Activated CD4-positive, alpha-beta T cell treated with anti-CD3 and anti-CD28 coated beads, Interleukin-2, amount 10 ng/mL, durations not matched to agents 24 days and 14 days (primary cell): ENCODE measurements around the gene FANK1. TPM values are rescaled to one million over a fixed set of nuclear protein-coding genes. Genes with fewer than 3 reads are reported as not detected.
A peak's percentile ranks its signal among the peaks of the same experiment; 100 is the strongest.
"Not testable (repeated sequence)": the region's sequence is repeated elsewhere in the genome, so short reads cannot be mapped to it uniquely, and the experiment has no call there.

ENCODE experiments used
- DNase-seq: peaks from one replicate; pipeline ENCODE4 v3.0.0; 2022
- H3K27ac Mint-ChIP-seq: one replicate; pipeline ENCODE4 v1.8.0; 2022; ENCODE audit warnings: mild to moderate bottlenecking, mixed read lengths
- H3K27me3 Mint-ChIP-seq: one replicate; pipeline ENCODE4 v1.8.0; 2022; ENCODE audit warnings: mixed read lengths
- H3K36me3 Mint-ChIP-seq: one replicate; pipeline ENCODE4 v1.8.0; 2022; ENCODE audit warnings: low read depth, mild to moderate bottlenecking, mixed read lengths
- H3K4me1 Mint-ChIP-seq: one replicate; pipeline ENCODE4 v1.8.0; 2021; ENCODE audit warnings: mixed read lengths
- H3K4me3 Mint-ChIP-seq: one replicate; pipeline ENCODE4 v1.8.0; 2022; ENCODE audit warnings: mild to moderate bottlenecking, moderate library complexity, mixed read lengths
- H3K9me3 Mint-ChIP-seq: one replicate; pipeline ENCODE4 v1.8.0; 2021; ENCODE audit warnings: mixed read lengths
- intact Hi-C: fragments of 100-400 bp; cut with micrococcal nuclease; formaldehyde crosslinking; loops from one replicate; pipeline ENCODE4 v1.15.1; 2023
- total RNA-seq: library from RNA; stranded (reverse); gene quantifications from 2 replicates; pipeline ENCODE4 v1.2.3, GENCODE V29; 2022

FANK1 gene
- total RNA-seq, 1 donor from 2014 or later = not detected

DNA sequence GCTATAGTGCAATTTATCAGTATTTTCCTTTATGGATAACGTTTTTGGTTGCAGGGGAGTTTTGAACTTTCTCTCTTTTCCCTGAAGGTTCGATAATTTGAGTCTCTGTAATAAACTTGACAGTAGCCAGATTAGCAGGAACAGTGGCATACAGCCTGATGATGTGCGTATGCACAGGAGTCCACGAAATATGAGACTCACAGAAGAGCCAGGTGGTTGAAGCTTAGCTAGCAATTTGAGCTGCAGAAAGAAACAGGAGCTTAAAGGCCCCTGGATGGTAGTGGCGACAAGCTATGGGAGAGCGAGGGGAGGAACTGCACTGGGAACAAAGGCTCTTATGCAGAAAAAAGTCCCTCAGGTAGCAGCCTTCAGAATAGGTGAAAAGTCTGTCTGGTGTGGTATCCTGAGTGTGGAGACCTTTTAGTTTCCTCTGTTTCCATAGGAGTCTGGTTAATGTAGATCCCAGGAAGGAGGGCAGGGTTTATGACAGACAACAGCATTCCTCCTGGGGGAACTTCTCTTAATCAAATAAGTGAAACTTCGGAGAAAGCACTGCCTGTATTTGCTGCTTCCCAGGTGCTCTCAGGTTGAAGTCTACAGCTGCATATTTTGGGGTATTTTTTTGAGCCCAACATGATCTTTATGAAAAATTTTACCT, 32.7 kb downstream of the FANK1 start:
- no peaks in the 10 kb centered on the region for H3K4me1 Mint-ChIP-seq
- DNase-seq = peak; percentile 27
- H3K9me3 Mint-ChIP-seq = no peaks in the 10 kb centered on the region
- H3K27me3 Mint-ChIP-seq = peaks cover 2% of the 10 kb centered on the region
- intact Hi-C loops = no loop called here
- H3K4me3 Mint-ChIP-seq = no peak overlapping the region
- H3K36me3 Mint-ChIP-seq = no peaks in the 10 kb centered on the region
- H3K27ac Mint-ChIP-seq = no peak overlapping the region

DNA sequence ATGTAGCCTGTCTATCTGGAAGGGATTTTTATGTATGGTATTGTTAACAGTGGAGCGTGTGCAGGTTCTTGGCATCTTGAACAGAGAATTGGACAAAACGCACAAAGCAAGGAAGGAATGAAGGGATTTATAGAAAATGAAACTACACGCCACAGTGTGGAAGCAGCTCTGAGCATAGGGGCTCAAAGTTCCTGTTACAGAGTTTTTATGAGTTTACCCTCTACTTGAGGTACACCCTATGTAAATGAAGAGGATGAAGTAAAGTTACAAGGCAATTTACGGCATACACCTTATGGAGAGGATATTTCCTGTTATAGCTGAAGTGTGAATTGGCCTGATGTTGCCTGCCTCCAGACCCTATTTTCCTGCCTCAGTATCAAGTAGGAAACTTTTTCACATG, 33.3 kb downstream of the FANK1 start:
- Mint-ChIP-seq H3K4me3 (no peak overlapping the region), H3K27me3 (peaks cover 5% of the 10 kb centered on the region), H3K9me3 (no peaks in the 10 kb centered on the region), H3K27ac (no peak overlapping the region), H3K4me1 (no peaks in the 10 kb centered on the region), H3K36me3 (no peaks in the 10 kb centered on the region)
- peak; percentile 19 for DNase-seq
- intact Hi-C loops = no loop called here

DNA sequence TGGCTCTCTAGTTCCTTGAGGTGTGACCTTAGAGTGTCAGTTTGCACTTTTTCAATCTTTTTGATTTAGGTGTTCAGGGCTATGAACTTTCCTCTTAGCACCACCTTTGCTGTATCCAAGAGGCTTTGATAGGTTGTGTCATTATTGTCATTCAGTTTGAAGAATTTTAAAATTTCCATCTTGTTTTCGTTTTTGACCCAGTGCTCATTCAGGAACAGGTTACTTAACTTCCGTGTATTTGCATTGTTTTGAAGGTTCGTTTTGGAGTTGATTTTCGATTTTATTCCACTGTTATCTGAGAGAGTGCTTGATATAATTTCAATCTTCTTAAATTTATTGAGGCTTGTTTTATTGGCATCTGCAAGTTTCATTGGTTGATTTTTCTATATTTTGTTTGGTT, 37.3 kb downstream of the FANK1 start:
- H3K4me1 Mint-ChIP-seq = no peaks in the 10 kb centered on the region
- H3K9me3 Mint-ChIP-seq = no peaks in the 10 kb centered on the region
- no peak overlapping the region for H3K4me3 Mint-ChIP-seq
- no peak overlapping the region for H3K27ac Mint-ChIP-seq
- peaks cover 10% of the 10 kb centered on the region for H3K27me3 Mint-ChIP-seq
- H3K36me3 Mint-ChIP-seq = no peaks in the 10 kb centered on the region
- peak; percentile 3 for DNase-seq
- intact Hi-C loops = no loop called here

DNA sequence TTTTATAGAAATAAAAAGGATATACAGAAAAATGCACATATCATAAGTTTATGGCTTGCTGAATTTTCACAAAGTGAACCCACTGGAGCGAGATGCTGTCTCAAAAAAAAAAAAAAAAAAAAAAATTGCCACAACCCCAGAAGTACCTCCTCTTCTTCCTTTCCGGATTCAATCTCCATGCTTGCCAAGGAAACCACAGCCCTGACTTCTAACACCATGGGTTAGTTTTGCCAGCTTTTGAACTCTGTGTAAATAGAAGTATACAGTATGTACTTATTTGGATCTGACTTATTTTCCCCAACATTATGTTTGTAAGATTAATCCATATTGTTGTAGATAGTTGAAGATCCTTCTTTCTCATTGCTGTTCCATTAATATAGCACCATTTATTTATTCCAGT, 40.0 kb downstream of the FANK1 start:
- H3K4me1 Mint-ChIP-seq = no peaks in the 10 kb centered on the region
- no peak overlapping the region for H3K4me3 Mint-ChIP-seq
- intact Hi-C loops = no loop called here
- DNase-seq = peak; percentile 18
- H3K27ac Mint-ChIP-seq = no peak overlapping the region
- peaks cover 10% of the 10 kb centered on the region for H3K27me3 Mint-ChIP-seq
- no peaks in the 10 kb centered on the region for H3K36me3 Mint-ChIP-seq
- no peaks in the 10 kb centered on the region for H3K9me3 Mint-ChIP-seq

DNA sequence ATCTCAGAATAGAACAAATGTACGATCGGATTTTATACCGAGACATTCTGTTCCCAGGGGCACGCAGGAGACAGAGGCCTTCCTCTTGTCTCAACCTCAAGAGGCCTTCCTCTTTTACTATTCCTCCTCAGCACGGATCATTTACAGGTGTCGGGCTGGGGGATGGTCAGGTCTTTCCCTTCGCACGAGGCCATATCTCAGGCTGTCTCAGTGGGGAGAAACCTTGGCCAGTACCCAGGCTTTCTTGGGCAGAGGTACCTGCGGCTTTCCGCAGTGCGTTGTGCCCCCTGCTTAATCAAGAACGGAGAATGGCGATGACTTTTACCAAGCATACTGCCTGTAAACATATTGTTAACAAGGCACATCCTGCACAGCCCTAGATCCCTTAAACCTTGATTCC, 44.2 kb downstream of the FANK1 start:
- intact Hi-C loops = no loop called here

DNA sequence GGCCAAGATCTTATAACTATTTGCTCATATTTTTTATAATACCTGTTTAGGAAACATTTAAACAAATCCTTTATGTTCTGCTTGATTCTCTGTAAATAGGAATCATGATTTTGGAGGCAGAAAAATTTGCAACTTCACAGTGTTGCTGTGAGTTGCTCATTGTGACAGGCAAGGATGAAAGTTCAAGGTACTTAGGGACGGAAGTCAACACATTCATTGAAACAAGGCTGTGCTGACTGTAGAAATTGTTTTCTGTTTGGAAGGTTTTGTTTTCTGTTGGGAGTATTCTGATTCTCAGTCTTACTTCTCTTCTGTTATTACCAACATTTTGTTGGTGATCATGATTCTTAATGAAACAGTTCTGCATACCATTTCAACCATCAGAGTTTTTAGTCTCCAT, 54.9 kb downstream of the FANK1 start:
- peak; percentile 5 for DNase-seq
- intact Hi-C loops = no loop called here
- H3K4me3 Mint-ChIP-seq = no peak overlapping the region
- H3K4me1 Mint-ChIP-seq = no peaks in the 10 kb centered on the region
- no peaks in the 10 kb centered on the region for H3K36me3 Mint-ChIP-seq
- peaks cover 3% of the 10 kb centered on the region for H3K9me3 Mint-ChIP-seq
- no peaks in the 10 kb centered on the region for H3K27me3 Mint-ChIP-seq
- no peak overlapping the region for H3K27ac Mint-ChIP-seq

More for the DNA sequence above, 44.2 kb downstream of the FANK1 start:
- Mint-ChIP-seq H3K4me1 (no peaks in the 10 kb centered on the region), H3K4me3 (no peak overlapping the region), H3K27ac (no peak overlapping the region), H3K36me3 (no peaks in the 10 kb centered on the region), H3K27me3 (no peaks in the 10 kb centered on the region), H3K9me3 (peaks cover 6% of the 10 kb centered on the region)
- DNase-seq = no peak

DNA sequence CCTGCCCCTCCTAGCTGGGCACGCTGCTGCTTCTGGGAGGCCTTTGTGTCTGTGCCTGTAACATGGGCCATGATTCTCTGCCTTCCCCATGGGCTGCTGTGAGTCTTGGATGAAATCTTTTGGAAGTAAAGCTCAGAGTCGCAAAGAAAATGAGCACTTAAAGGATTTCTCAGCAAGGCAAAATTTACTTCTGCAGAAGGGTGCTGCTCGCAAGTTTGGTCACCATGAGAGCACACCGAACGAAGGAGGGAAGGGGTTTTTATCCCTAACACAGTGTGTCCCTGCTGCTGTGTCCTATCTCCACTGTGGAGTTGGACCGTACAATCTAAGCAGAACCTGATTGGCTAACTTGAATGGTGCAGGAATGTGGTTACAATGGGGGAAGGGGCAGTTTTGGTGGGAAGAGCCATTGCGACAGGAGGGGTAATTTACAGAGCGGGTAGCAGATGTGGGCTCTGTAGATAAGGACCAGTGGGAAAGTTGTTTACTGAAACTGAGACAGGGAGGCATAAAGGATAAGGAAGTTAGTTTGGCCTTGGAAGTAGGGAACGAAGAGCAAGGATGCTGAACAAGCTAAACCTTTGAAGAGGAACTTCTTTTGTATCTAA, 57.5 kb downstream of the FANK1 start:
- Mint-ChIP-seq H3K4me3 (no peak overlapping the region), H3K9me3 (peaks cover 3% of the 10 kb centered on the region), H3K36me3 (no peaks in the 10 kb centered on the region), H3K4me1 (no peaks in the 10 kb centered on the region), H3K27me3 (no peaks in the 10 kb centered on the region), H3K27ac (no peak overlapping the region)
- intact Hi-C loops = no loop called here
- peak; percentile 26 for DNase-seq

DNA sequence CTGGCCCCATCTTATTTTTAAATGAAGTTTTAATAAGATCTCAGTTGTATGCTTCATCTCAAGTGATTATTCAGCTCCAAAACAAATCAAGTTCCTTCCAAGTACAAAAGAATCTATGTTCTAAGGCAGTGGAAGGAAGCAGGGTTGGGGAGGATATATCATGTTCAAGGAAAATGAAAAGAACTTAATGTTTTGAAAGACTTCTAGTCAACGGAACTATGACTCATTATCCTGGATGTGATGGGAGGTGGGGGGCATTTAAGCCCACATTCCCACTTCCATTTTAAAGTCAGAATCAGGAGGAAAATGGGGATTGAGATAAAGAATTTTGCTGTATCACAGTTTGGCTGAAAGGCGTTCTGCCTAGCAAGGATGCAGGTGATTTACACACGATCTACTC, 59.4 kb downstream of the FANK1 start:
- no peak overlapping the region for H3K27ac Mint-ChIP-seq
- H3K4me1 Mint-ChIP-seq = no peaks in the 10 kb centered on the region
- peaks cover 3% of the 10 kb centered on the region for H3K9me3 Mint-ChIP-seq
- H3K4me3 Mint-ChIP-seq = no peak overlapping the region
- peak; percentile 3 for DNase-seq
- intact Hi-C loops = no loop called here
- H3K36me3 Mint-ChIP-seq = no peaks in the 10 kb centered on the region
- no peaks in the 10 kb centered on the region for H3K27me3 Mint-ChIP-seq

DNA sequence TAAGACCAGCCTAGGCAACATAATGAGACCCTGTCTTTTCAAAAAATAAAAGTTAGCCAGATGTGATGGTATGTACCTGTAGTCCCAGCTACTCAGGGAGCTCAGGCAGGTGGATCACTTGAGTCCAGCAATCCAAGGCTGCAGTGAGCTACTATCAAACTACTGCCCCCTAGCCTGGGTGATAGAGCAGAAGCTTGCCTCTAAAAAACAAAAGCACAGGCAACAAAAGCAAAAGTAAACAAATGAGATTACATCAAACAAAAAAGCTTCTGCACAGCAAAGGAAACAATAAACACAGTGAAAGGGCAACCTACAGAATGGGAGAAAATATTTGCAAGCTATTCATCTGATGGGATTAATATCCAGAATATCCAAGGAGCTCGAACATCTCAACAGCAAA, 65.4 kb downstream of the FANK1 start:
- DNase-seq = no peak
- H3K27ac Mint-ChIP-seq = no peak overlapping the region
- H3K4me1 Mint-ChIP-seq = no peaks in the 10 kb centered on the region
- H3K27me3 Mint-ChIP-seq = peaks cover 3% of the 10 kb centered on the region
- H3K9me3 Mint-ChIP-seq = no peaks in the 10 kb centered on the region
- no peaks in the 10 kb centered on the region for H3K36me3 Mint-ChIP-seq
- intact Hi-C loops = no loop called here
- no peak overlapping the region for H3K4me3 Mint-ChIP-seq

DNA sequence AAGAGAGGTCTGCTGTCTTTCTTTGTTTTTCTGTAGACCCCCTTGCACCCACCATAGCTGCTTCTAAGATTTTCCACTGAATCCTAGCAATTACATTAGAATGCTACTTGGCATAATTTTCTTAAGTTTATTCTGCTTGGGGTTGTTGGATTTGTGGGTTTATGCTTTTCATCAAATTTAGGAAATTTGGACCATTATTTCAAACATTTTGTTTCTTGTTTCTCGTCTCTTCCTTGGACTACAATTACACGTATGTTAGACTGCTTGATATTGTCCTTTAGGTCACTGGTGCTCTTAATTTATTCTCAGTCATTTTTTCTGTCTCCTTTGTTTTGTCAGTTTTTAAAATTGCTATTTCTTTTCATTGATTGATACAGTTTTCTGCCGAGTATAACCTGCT, 65.8 kb downstream of the FANK1 start:
- DNase-seq = peak; percentile 3
- intact Hi-C loops = no loop called here
- no peaks in the 10 kb centered on the region for H3K9me3 Mint-ChIP-seq
- H3K36me3 Mint-ChIP-seq = no peaks in the 10 kb centered on the region
- H3K4me1 Mint-ChIP-seq = no peaks in the 10 kb centered on the region
- H3K27me3 Mint-ChIP-seq = peaks cover 3% of the 10 kb centered on the region
- H3K4me3 Mint-ChIP-seq = no peak overlapping the region
- no peak overlapping the region for H3K27ac Mint-ChIP-seq

DNA sequence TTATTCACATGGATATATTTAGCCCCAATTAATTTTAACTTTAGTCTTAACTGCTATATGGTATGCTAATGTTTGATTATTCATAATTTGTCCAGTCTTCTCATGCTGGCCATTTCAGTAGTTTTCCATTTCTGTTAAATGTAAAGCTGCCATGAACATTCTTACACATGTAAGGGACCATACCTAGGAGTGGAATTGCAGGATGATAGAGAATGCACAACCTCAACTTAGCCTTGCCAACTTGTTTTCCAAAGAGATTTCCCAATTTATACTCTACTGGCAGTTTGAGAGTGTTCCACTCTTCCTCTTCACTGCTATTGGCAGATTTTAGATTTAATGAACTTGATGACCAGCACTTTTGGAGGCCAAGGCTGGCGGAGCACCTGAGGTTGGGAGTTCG, 68.2 kb downstream of the FANK1 start:
- intact Hi-C loops = no loop called here
- H3K27me3 Mint-ChIP-seq = peaks cover 4% of the 10 kb centered on the region
- H3K4me3 Mint-ChIP-seq = no peak overlapping the region
- no peak overlapping the region for H3K27ac Mint-ChIP-seq
- no peaks in the 10 kb centered on the region for H3K4me1 Mint-ChIP-seq
- no peak for DNase-seq
- no peaks in the 10 kb centered on the region for H3K9me3 Mint-ChIP-seq
- no peaks in the 10 kb centered on the region for H3K36me3 Mint-ChIP-seq

DNA sequence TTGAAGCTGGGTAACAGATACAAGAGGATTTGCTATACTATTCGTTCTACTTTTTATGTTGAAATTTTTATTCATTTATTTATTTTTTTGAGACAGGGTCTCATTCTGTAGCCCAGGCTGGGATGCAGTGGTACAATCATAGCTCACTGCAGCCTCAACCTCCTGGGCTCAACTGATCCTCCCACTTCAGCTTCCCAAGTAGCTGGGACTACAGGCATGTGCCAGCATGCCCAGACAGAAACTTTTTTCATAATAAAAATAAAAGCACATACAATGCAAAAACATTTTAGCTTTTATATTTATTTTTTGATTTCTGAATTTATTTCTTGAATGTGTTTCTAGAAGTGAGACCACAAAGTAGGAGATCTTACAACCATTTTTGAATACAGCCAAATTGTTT, 71.2 kb downstream of the FANK1 start:
- Mint-ChIP-seq H3K4me3 (no peak overlapping the region), H3K27me3 (peaks cover 4% of the 10 kb centered on the region), H3K4me1 (no peaks in the 10 kb centered on the region), H3K9me3 (no peaks in the 10 kb centered on the region), H3K27ac (no peak overlapping the region), H3K36me3 (no peaks in the 10 kb centered on the region)
- DNase-seq = no peak
- intact Hi-C loops = no loop called here

DNA sequence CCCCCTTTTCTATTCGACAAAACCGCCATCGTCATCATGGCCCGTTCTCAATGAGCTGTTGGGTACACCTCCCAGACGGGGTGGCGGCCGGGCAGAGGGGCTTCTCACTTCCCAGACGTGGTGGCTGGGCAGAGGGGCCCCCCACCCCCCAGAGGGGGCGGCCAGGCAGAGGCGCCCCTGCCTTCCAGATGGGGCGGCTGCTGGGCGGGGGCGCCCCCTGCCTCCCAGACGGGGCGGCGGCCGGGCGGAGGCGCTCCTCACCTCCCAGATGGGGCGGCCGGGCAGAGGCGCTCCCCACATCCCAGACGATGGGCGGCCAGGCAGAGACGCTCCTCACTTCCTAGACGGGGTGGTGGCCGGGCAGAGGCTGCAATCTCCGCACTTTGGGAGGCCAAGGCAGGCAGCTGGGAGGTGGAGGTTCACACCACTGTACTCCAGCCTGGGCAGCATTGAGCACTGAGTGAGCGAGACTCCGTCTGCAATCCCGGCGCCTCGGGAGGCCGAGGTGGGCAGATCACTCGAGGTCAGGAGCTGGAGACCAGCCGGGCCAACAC, 73.8 kb downstream of the FANK1 start:
- intact Hi-C loops = loop anchor here (10.0 kb wide), 1 partner anchor 105 kb away; no protein-coding TSS in a partner anchor
- not testable (repeated sequence) for DNase-seq, H3K9me3 Mint-ChIP-seq, H3K36me3 Mint-ChIP-seq, H3K4me1 Mint-ChIP-seq, H3K27ac Mint-ChIP-seq, H3K4me3 Mint-ChIP-seq, H3K27me3 Mint-ChIP-seq

DNA sequence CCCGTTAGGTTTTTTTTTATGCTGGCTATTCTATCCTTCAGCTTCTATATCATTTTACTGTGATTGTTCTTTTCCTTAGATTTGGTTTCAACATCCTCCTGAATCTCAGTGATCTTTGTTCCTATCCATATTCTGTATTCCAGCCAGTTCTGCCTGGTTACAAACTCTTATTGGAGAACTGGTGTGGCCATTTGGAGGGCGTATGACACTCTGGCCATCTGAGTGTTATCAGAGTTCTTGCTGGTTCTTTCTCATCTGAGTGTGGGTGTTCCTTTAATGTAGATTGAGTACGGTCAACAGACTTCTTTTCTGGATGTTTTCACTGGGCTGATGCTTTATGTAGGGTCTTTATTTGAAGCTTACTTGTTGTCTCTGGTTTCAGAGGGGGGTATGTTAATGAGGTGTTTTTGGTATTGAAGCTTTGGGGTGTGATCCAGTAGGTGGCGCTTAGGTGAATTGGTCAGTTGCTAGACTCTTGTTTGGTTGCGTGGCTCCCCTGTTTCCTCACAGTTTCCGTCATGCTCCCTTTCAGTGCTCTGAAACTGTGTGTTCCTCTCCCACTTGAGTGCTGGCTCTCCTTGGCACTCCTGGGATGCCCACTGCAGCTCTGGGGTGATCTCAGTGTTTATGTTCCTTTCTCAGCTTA, 80.7 kb downstream of the FANK1 start:
- no peak overlapping the region for H3K27ac Mint-ChIP-seq
- no peaks in the 10 kb centered on the region for H3K36me3 Mint-ChIP-seq
- no peak for DNase-seq
- no peak overlapping the region for H3K4me3 Mint-ChIP-seq
- no peaks in the 10 kb centered on the region for H3K27me3 Mint-ChIP-seq
- no peaks in the 10 kb centered on the region for H3K4me1 Mint-ChIP-seq
- H3K9me3 Mint-ChIP-seq = no peaks in the 10 kb centered on the region
- intact Hi-C loops = loop anchor here (10.0 kb wide), 1 partner anchor 112 kb away; no protein-coding TSS in a partner anchor
